GM03348 (cell line): Measurements from ENCODE around the gene WDR86.
A peak's percentile ranks its signal among the peaks of the same experiment; 100 is the strongest.

Experiments used
- DNase-seq: peaks from one replicate; pipeline ENCODE4 v3.0.0; 2012; ENCODE audit warnings: low spot score

The WDR86 gene

DNA sequence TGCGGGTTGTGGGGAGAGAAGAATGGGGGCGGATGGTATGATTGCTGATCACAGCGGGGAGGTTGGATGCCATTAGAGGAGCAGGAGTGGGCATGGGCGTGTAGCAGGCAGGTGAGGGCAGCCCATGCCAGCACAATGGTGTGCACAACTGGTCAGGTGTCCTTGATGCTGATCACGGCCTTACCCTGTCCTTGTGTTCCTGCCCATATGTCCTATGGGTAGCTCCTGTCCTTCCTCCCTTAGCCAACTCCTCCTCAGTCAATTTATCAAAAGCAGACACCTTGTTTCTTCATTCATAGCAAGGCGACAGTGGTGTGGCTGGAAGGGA lies 30.7 kb downstream of the WDR86 start:
- no peak for DNase-seq

DNA sequence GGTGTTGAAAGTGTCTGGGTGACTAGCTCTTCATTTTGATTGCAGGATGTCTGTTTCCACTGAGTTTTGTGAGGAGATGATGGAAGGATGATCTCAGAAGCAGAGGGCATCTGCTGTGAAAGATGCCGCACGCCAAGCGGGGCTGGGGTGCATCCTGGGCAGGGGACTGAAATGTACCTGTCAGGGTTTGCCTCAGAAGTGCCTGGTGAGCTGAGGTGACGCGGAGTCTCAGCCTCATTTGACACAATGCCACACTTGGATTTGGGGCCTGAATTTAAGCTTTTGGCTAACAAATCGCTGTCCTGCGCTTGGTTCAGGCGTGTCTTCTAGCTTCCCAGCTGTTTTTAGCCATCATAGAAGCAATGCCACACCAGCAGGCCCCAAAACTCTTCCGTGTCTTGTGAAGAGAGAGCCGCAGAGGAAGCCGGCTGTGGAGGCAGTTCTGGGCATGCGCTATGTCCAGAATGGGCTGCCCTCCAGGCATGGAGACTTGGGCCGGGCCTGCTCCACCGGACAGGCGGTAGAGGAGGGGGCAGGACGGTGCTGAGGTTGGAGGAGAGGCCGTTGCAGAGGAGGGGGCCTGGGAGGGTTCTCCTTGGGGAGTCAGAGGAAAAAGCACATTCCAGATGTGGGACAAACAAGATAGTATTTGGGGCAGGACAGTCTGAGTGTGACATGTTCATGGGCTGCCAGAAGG lies 31.2 kb downstream of the WDR86 start:
- no peak for DNase-seq

DNA sequence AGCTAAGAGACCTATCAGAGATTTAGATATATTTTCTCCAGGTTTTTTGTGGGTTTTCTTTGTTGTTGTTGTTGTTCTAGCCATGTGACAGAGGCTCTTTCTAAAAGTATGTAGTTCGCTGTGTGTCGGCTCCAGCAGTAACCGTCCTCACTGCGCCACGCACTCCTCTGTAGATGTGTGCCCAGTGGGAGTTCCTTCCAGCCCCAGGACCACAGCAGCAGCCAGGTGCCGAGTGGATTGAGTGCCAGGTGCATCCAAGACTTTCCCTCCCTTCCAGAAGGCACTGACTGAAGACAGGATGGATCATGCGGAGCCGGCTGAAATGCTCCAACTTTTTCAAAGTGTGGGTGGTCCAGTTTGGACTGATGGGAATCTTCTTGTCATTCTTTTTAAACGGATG lies 31.8 kb downstream of the WDR86 start:
- no peak for DNase-seq

- no peak for DNase-seq
These were observed 32.4 kb downstream of the WDR86 start for GRCh38 chr7:151377406-151377805.

GRCh38 chr7:151376218-151376902 lies 33.5 kb downstream of the WDR86 start:
- DNase-seq, result no peak

- DNase-seq, result no peak
These were observed 34.2 kb downstream of the WDR86 start for GRCh38 chr7:151375530-151376217.

- DNase-seq, result no peak
These were observed 35.1 kb downstream of the WDR86 start for GRCh38 chr7:151374726-151375125.

DNA sequence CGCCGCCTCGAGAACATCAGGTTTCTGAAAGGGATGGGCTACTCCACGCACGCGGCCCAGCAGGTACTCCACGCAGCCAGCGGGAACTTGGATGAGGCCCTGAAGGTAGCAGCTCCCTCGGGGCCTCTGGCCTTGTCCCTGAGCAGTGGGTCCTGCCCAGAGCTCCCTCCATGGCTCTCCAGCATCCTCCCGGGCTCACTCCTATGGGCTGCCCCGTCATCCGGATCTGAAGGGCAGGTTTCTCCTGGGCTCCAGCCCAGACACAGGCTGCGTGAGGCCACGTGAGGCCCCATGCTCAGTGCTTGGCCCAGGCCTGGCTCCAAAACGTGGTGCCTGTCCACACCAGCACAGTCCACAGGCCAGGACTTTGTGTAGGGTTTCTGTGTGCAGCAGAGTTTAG lies 35.7 kb downstream of the WDR86 start:
- no peak for DNase-seq

GRCh38 chr7:151373599-151373998 lies 36.2 kb downstream of the WDR86 start:
- DNase-seq, result no peak

- DNase-seq, result no peak
These were observed 37.1 kb downstream of the WDR86 start for GRCh38 chr7:151372612-151373265.

DNA sequence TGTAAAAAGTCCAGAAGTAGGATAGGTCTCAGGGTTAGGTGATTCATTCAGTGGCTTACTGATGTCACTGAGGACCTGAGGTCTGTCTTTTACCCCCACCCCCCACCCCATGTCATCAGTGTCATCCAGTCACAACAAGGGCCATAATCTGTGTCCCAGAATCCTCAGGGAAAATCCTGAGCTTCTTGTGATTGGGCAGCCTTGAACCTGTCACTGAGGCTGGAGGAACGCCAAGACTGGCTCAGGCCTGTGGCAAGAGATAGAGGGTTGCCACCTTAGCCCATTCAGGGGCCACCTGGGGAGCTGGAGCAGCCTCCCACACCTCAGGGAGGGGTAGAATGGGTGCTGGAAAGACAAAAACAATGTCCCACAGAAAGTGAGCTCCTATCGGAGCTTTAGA lies 38.6 kb downstream of the WDR86 start:
- no peak for DNase-seq

GRCh38 chr7:151368136-151368571 lies 41.7 kb downstream of the WDR86 start:
- peak; percentile 90 for DNase-seq

- DNase-seq, result no peak
These were observed 42.6 kb downstream of the WDR86 start for GRCh38 chr7:151367284-151367683.

- DNase-seq, result peak; percentile 83
These were observed 43.0 kb downstream of the WDR86 start for GRCh38 chr7:151366880-151367222.

- DNase-seq, result no peak
These were observed 43.5 kb downstream of the WDR86 start for GRCh38 chr7:151366166-151366879.

DNA sequence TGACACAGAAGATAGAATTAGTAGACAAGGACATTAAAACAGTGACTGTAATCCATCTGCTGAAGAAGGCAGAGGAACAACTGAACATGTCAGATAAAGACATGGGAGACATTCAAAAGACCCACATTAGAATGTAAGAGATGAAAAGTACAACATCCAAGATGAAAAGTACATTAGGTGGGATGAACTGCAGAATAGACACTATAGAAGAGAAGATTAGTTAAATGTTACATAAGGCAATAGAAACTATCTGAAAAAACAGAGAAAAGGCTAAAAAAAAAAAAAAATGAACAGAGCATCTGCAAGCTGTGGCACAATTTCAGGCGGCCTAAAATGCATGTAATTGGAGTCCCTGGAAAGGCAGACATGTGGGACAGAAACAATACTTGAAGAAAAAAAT lies 46.7 kb downstream of the WDR86 start:
- DNase-seq, result no peak

GRCh38 chr7:151361193-151361959 lies 48.5 kb downstream of the WDR86 start:
- DNase-seq, result no peak

DNA sequence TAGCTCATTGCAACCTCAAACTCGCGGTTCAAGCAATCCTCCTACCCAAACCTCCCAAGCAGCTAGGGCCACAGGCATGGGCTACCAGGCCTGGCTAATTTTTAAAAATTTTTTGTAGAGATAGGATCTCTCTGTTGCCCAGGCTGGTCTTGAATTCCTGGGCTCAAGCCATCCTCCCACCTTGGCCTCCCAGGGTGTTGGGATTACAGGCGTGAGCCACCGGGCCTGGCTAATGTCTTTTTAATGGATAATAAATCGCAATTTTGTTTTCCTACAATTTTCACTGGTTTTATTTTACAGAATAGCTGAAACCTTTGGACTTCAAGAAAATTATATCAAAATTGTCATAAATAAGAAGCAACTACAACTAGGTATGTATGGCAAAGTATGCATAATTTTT lies 57.3 kb downstream of the WDR86 start:
- no peak for DNase-seq

DNA sequence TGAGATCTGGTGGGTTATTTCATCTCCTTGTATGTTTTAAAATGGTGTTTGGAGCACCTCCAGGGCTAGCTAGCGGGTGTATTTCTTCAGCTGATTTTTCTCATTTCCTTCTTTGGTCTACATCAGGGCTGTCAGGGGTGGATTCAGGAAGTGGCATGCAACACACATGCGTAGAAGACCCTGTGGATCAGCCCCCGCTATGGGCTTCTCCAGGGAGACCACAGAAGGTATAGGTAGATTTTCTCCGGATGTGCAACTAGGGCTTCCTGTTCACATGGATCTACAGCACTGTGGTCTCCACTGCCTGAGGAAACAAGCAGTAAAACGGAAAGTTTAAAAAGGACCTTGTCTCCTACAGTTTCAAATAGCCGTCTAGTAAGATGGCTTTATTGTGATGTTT lies 57.9 kb downstream of the WDR86 start:
- DNase-seq, result no peak

GRCh38 chr7:151351027-151351426 lies 58.8 kb downstream of the WDR86 start:
- no peak for DNase-seq

GRCh38 chr7:151349507-151349853 lies 60.4 kb downstream of the WDR86 start:
- DNase-seq, result no peak

- no peak for DNase-seq
These were observed 60.9 kb downstream of the WDR86 start for GRCh38 chr7:151348970-151349369.
